H1 (cell line): ENCODE results near the gene ZBTB45. TPM values are rescaled to one million over a fixed set of nuclear protein-coding genes. Genes with fewer than 3 reads are reported as not detected.

Experiments used
- BCL11A ChIP-seq, 2 experiments: IDR thresholded peaks; one replicate each; pipeline ENCODE4 v1.6.1; 2011; ENCODE audit warnings: low read depth in 2 of 2, low read length in 2 of 2, mild to moderate bottlenecking in 2 of 2
- EP300 ChIP-seq, 2 experiments: IDR thresholded peaks; 1 replicate in 1 of 2; 2 replicates in 1 of 2; pipeline ENCODE4 v1.6.1; 2011 to 2012; ENCODE audit warnings: low read depth in 2 of 2, low read length in 2 of 2, mild to moderate bottlenecking in 2 of 2, borderline replicate concordance in 1 of 2, inconsistent platforms in 1 of 2, moderate library complexity in 1 of 2
- JUN ChIP-seq: IDR thresholded peaks from 2 replicates; pipeline ENCODE4 v1.6.1; 2011; ENCODE audit warnings: low read depth, mild to moderate bottlenecking, improper control_type of control experiment, low read length
- PHF8 ChIP-seq: fragments of 200-600 bp; sonication (generic); conservative IDR thresholded peaks from 2 replicates; pipeline ENCODE4 v1.7.1; 2012; ENCODE audit warnings: low read depth, mild to moderate bottlenecking, inconsistent platforms, low read length, moderate library complexity
- POU5F1 ChIP-seq: IDR thresholded peaks from 2 replicates; pipeline ENCODE4 v1.6.1; 2011; ENCODE audit warnings: low read depth, mild to moderate bottlenecking, low read length, moderate library complexity
- SAP30 ChIP-seq: fragments of 300-600 bp; sonication (generic); IDR thresholded peaks from 2 replicates; pipeline ENCODE4 v1.7.1; 2012; ENCODE audit warnings: low read length, moderate library complexity, mild to moderate bottlenecking, inconsistent platforms; ENCODE audit not compliant: insufficient read depth, insufficient replicate concordance
- SIN3A ChIP-seq, 2 experiments: IDR thresholded peaks in 1 of 2; conservative IDR thresholded peaks in 1 of 2; 2 replicates each; pipeline ENCODE4 v1.6.1; 2011 to 2012; ENCODE audit warnings: low read length in 2 of 2, improper control_type of control experiment in 1 of 2, low read depth in 1 of 2, mild to moderate bottlenecking in 1 of 2
- SP4 ChIP-seq: IDR thresholded peaks from 2 replicates; pipeline ENCODE4 v1.6.1; 2012; ENCODE audit warnings: low read length, inconsistent platforms
- polyA plus RNA-seq, 7 experiments: library from polyadenylated mRNA; depleted of rRNA in 3 of 7; stranded (reverse) in 5 of 7; unstranded in 2 of 7; fragments of >200 nt in 5 of 7; fragments of 200-250 nt in 2 of 7; gene quantifications; 1 replicate in 5 of 7; 2 replicates in 1 of 7; 4 replicates in 1 of 7; pipeline versions ENCODE4 v1.2.1 to v1.2.3, GENCODE V29; 2011 to 2013; ENCODE audit warnings: missing spikeins in 2 of 7, mixed read lengths in 2 of 7
- total RNA-seq: library from RNA; stranded (reverse); fragmentation: NEBNext Ultra II Directional; extraction: Animal tissue kit (Norgen Biotek cat#: 25700); gene quantifications from 2 replicates; pipeline ENCODE4 v1.2.1, GENCODE V29; 2021
- TF ChIP-seq, protein P1 (sequence below): IDR thresholded peaks from 2 replicates; pipeline ENCODE4 v1.6.1; 2012; ENCODE audit warnings: low read length, inconsistent platforms
- TF ChIP-seq, protein P2 (sequence below): IDR thresholded peaks from 2 replicates; pipeline ENCODE4 v1.6.1; 2012; ENCODE audit warnings: inconsistent platforms

ZBTB45 gene
- total and polyA plus RNA-seq, 2 of the 8 experiments (the other 6 are each of a cell fraction or from before 2014, with no cell fraction given), result 16.9 to 17.2 TPM

DNA sequence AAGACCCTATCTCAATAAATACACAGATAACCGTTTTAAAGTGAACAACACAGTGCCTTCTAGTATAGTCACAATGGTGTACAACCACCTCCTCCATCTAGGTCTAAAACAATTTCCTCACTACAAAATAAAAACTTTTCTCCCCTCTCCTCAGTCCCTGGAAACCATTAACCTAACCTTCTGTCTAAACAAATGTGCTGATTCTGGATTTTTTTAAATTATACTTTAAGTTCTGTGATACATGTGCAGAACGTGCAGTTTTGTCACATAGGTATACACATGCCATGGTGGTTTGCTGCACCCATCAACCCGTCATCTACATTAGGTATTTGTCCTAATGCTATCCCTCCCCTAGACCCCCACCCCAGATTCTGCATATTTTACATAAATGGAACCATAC is 9.8 kb upstream of the ZBTB45 start (continued):
- TF ChIP-seq, protein P1, sequence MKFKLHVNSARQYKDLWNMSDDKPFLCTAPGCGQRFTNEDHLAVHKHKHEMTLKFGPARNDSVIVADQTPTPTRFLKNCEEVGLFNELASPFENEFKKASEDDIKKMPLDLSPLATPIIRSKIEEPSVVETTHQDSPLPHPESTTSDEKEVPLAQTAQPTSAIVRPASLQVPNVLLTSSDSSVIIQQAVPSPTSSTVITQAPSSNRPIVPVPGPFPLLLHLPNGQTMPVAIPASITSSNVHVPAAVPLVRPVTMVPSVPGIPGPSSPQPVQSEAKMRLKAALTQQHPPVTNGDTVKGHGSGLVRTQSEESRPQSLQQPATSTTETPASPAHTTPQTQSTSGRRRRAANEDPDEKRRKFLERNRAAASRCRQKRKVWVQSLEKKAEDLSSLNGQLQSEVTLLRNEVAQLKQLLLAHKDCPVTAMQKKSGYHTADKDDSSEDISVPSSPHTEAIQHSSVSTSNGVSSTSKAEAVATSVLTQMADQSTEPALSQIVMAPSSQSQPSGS, result no peak
- TF ChIP-seq POU5F1 (no peak), BCL11A (IDR thresholded peaks at IDR 0.05; ENCODE audit: low read depth in 2 of 2, low read length in 2 of 2) (no peak), SAP30 (no peak), JUN (no peak), PHF8 (no peak), SP4 (no peak), EP300 (IDR thresholded peaks at IDR 0.05; ENCODE audit: borderline replicate concordance in 1 of 2, low read depth in 2 of 2, low read length in 2 of 2) (no peak), SIN3A (conservative IDR thresholded peaks at IDR 0.05 in 1 of 2, IDR thresholded peaks at IDR 0.05 in 1 of 2; ENCODE audit: low read depth in 1 of 2, low read length in 2 of 2) (no peak)
- TF ChIP-seq, protein P2, sequence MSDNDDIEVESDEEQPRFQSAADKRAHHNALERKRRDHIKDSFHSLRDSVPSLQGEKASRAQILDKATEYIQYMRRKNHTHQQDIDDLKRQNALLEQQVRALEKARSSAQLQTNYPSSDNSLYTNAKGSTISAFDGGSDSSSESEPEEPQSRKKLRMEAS, result no peak
